ENCODE results near the gene TRAK1.

DNA sequence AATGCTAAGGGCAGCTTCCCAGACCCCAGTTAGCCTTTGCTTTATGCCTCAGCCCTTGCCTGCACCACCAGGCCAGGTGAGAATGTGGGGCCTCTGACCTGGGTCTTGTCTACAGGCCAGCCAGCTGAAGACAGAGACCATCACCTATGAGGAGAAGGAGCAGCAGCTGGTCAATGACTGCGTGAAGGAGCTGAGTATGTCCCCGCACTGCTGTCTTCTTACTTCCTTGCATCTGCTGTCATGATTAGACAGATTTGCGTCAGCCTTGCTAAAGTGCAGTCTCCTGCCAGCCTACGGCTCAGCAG lies 100.2 kb downstream of the TRAK1 start:
- TF ChIP-seq, protein P1, sequence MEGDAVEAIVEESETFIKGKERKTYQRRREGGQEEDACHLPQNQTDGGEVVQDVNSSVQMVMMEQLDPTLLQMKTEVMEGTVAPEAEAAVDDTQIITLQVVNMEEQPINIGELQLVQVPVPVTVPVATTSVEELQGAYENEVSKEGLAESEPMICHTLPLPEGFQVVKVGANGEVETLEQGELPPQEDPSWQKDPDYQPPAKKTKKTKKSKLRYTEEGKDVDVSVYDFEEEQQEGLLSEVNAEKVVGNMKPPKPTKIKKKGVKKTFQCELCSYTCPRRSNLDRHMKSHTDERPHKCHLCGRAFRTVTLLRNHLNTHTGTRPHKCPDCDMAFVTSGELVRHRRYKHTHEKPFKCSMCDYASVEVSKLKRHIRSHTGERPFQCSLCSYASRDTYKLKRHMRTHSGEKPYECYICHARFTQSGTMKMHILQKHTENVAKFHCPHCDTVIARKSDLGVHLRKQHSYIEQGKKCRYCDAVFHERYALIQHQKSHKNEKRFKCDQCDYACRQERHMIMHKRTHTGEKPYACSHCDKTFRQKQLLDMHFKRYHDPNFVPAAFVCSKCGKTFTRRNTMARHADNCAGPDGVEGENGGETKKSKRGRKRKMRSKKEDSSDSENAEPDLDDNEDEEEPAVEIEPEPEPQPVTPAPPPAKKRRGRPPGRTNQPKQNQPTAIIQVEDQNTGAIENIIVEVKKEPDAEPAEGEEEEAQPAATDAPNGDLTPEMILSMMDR (conservative IDR thresholded peaks at IDR 0.05; ENCODE audit: low read length) = peak; percentile 70
- TF ChIP-seq EZH2phosphoT487 (IDR thresholded peaks at IDR 0.05; ENCODE audit: borderline replicate concordance, low read depth, low read length) = no peak

Data from OCI-LY7 (cell line).